GM19193 (cell line): ENCODE data around the gene AGPAT3.

Experiments
- POLR2A ChIP-seq: IDR thresholded peaks from 4 replicates; pipeline ENCODE4 v1.6.1; 2011; ENCODE audit not compliant: insufficient read depth, insufficient read length; ENCODE audit errors: extremely low read depth

AGPAT3 gene

GRCh38 chr21:43928222-43929125 lies 63.5 kb downstream of the AGPAT3 start:
- no peak for TF ChIP-seq POLR2A

- TF ChIP-seq POLR2A, result no peak
Measured at GRCh38 chr21:43929217-43929971, 64.4 kb downstream of the AGPAT3 start.

- TF ChIP-seq POLR2A, result no peak
Measured at GRCh38 chr21:43930074-43930847, 65.2 kb downstream of the AGPAT3 start.

GRCh38 chr21:43930848-43931375 lies 65.9 kb downstream of the AGPAT3 start:
- TF ChIP-seq POLR2A, result no peak

- no peak for TF ChIP-seq POLR2A
Measured at GRCh38 chr21:43931489-43931888, 66.5 kb downstream of the AGPAT3 start.

GRCh38 chr21:43932005-43932404 lies 67.0 kb downstream of the AGPAT3 start:
- TF ChIP-seq POLR2A, result no peak

- no peak for TF ChIP-seq POLR2A
Measured at GRCh38 chr21:43933199-43933598, 68.2 kb downstream of the AGPAT3 start.

- TF ChIP-seq POLR2A, result no peak
Measured at GRCh38 chr21:43933680-43934079, 68.7 kb downstream of the AGPAT3 start.

- TF ChIP-seq POLR2A, result no peak
Measured at GRCh38 chr21:43934116-43934515, 69.1 kb downstream of the AGPAT3 start.

GRCh38 chr21:43934716-43935705 lies 70.0 kb downstream of the AGPAT3 start:
- TF ChIP-seq POLR2A, result no peak

GRCh38 chr21:43935711-43936110 lies 70.7 kb downstream of the AGPAT3 start:
- TF ChIP-seq POLR2A, result no peak

GRCh38 chr21:43936247-43936967 lies 71.4 kb downstream of the AGPAT3 start:
- TF ChIP-seq POLR2A, result no peak
